A549 (cell line): Measurements from ENCODE around the gene SLC35A4. TPM values are rescaled to one million over a fixed set of nuclear protein-coding genes. Genes with fewer than 3 reads are reported as not detected.

Source experiments
- ATAC-seq, 2 experiments: fragments of 200-7000 bp in 1 of 2; fragments of >200 bp in 1 of 2; cut with Nextera tagmentation in 1 of 2; cut with Tn5 transposase in 1 of 2; 3 replicates each; pipeline versions ENCODE4 v1.8.0 to v1.9.1; 2018 to 2020; ENCODE audit warnings: mild to moderate bottlenecking in 1 of 2, moderate library complexity in 1 of 2
- CTCF ChIA-PET: fragments of 300-600 bp; sonication (Branson Sonifier 250); formaldehyde crosslinking; extraction: SDS; loops from one replicate; lab custom pipeline; 2021; ENCODE audit warnings: antibody characterized with exemption, inconsistent platforms; lab: Yijun Ruan, JAX
- POLR2A ChIA-PET: fragments of 350-600 bp; formaldehyde crosslinking; extraction: SDS; loops from one replicate; lab custom pipeline; 2021; ENCODE audit warnings: antibody characterized with exemption, inconsistent platforms; lab: Yijun Ruan, JAX
- DNase-seq, 2 experiments: peaks; one replicate each; pipeline versions ENCODE4 v3.0.0 to v3.0.0-alpha.2; 2011 to 2016; ENCODE audit warnings: low read depth in 1 of 2, low spot score in 1 of 2
- FAIRE-seq: peaks from 2 replicates; lab custom pipeline; 2011; peaks lifted over from hg19 to GRCh38; lab: Jason Lieb, UNC
- H3K27ac ChIP-seq, 2 experiments: fragments of >200 bp; sonication (Bioruptor Twin); formaldehyde crosslinking; 3 replicates each; pipeline ENCODE4 v1.5.1; 2016 to 2017
- H3K4me1 ChIP-seq: fragments of >200 bp; sonication (Bioruptor Twin); formaldehyde crosslinking; 3 replicates; pipeline ENCODE4 v1.6.1; 2016
- H3K4me2 ChIP-seq: fragments of >200 bp; sonication (Bioruptor Twin); formaldehyde crosslinking; 3 replicates; pipeline ENCODE4 v1.6.1; 2016
- H3K4me3 ChIP-seq: fragments of >200 bp; sonication (Bioruptor Twin); formaldehyde crosslinking; 3 replicates; pipeline ENCODE4 v1.5.1; 2016
- H3K9me3 ChIP-seq: fragments of >200 bp; sonication (Bioruptor Twin); formaldehyde crosslinking; 3 replicates; pipeline ENCODE4 v1.6.1; 2016
- BHLHE40 ChIP-seq: IDR thresholded peaks from 2 replicates; pipeline ENCODE4 v1.6.1; 2012; ENCODE audit warnings: low read depth, low read length, inconsistent platforms
- CEBPB ChIP-seq, 2 experiments: fragments of >200 bp in 1 of 2; sonication (Bioruptor Twin) in 1 of 2; formaldehyde crosslinking in 1 of 2; IDR thresholded peaks; 2 replicates each; pipeline ENCODE4 v1.6.1; 2012 to 2016
- CHD2 ChIP-seq: fragments of 150-350 bp; IDR thresholded peaks from 2 replicates; pipeline ENCODE4 v1.6.1; 2014; ENCODE audit warnings: low read length; ENCODE audit not compliant: partially characterized antibody
- CTCF ChIP-seq: fragments of >200 bp; sonication (Bioruptor Twin); formaldehyde crosslinking; IDR thresholded peaks from 3 replicates; pipeline ENCODE4 v1.5.1; 2016
- E2F6 ChIP-seq: IDR thresholded peaks from 2 replicates; pipeline ENCODE4 v1.6.1; 2012; ENCODE audit warnings: low read depth, borderline replicate concordance
- EHMT2 ChIP-seq: fragments of 200-600 bp; sonication (generic); IDR thresholded peaks from 2 replicates; pipeline ENCODE4 v1.6.1; 2016; ENCODE audit warnings: antibody characterized with exemption, low read depth, mild to moderate bottlenecking, moderate library complexity
- ELK1 ChIP-seq: fragments of 150-350 bp; IDR thresholded peaks from 2 replicates; pipeline ENCODE4 v1.6.1; 2014; ENCODE audit warnings: low read depth, mild to moderate bottlenecking, low read length
- EP300 ChIP-seq, 2 experiments: fragments of >200 bp; sonication (Bioruptor Twin); formaldehyde crosslinking; IDR thresholded peaks; 2 replicates in 1 of 2; 3 replicates in 1 of 2; pipeline ENCODE4 v1.6.1; 2016 to 2017
- ESRRA ChIP-seq: fragments of 150-350 bp; IDR thresholded peaks from 2 replicates; pipeline ENCODE4 v1.6.1; 2014; ENCODE audit warnings: mild to moderate bottlenecking, low read length, borderline replicate concordance
- FOSB ChIP-seq: fragments of 250-450 bp; sonication (Bioruptor Pico); IDR thresholded peaks from 2 replicates; pipeline ENCODE4 v1.5.0; 2020; ENCODE audit warnings: mild to moderate bottlenecking, moderate library complexity
- FOXS1 ChIP-seq: fragments of 250-450 bp; sonication (Bioruptor Pico); IDR thresholded peaks from 2 replicates; pipeline ENCODE4 v1.5.0; 2020; ENCODE audit warnings: mild to moderate bottlenecking, moderate library complexity
- GATA3 ChIP-seq: IDR thresholded peaks from 2 replicates; pipeline ENCODE4 v1.6.1; 2012; ENCODE audit warnings: borderline replicate concordance
- HDAC2 ChIP-seq: fragments of 200-600 bp; sonication (generic); IDR thresholded peaks from 2 replicates; pipeline ENCODE4 v1.6.1; 2016
- HOXA7 ChIP-seq: fragments of 250-450 bp; sonication (Bioruptor Pico); IDR thresholded peaks from 2 replicates; pipeline ENCODE4 v1.5.0; 2020; ENCODE audit warnings: mild to moderate bottlenecking, moderate library complexity
- HOXB13 ChIP-seq: fragments of 250-450 bp; sonication (Bioruptor Pico); IDR thresholded peaks from 2 replicates; pipeline ENCODE4 v1.5.0; 2020; ENCODE audit warnings: low read depth, mild to moderate bottlenecking, moderate library complexity
- JUNB ChIP-seq: fragments of >200 bp; sonication (Bioruptor Twin); formaldehyde crosslinking; IDR thresholded peaks from 2 replicates; pipeline ENCODE4 v1.6.1; 2016
- KDM1A ChIP-seq: fragments of 200-600 bp; sonication (generic); IDR thresholded peaks from 2 replicates; pipeline ENCODE4 v1.6.1; 2016; ENCODE audit warnings: low read depth, mild to moderate bottlenecking
- KDM5A ChIP-seq: fragments of 200-600 bp; sonication (generic); IDR thresholded peaks from 2 replicates; pipeline ENCODE4 v1.6.1; 2016; ENCODE audit warnings: antibody characterized with exemption, mild to moderate bottlenecking
- MAFK ChIP-seq: fragments of 450-650 bp; IDR thresholded peaks from 2 replicates; pipeline ENCODE4 v1.6.1; 2014; ENCODE audit not compliant: partially characterized antibody
- NPAS2 ChIP-seq: fragments of 250-450 bp; sonication (Bioruptor Pico); IDR thresholded peaks from 2 replicates; pipeline ENCODE4 v1.8.0; 2022; ENCODE audit warnings: mild to moderate bottlenecking, moderate library complexity, borderline replicate concordance
- NR3C1 ChIP-seq: fragments of >200 bp; sonication (Bioruptor Twin); formaldehyde crosslinking; IDR thresholded peaks from 3 replicates; pipeline ENCODE4 v1.6.1; 2017
- PBX3 ChIP-seq: IDR thresholded peaks from 2 replicates; pipeline ENCODE4 v1.6.1; 2012
- RARB ChIP-seq: fragments of 250-450 bp; sonication (Bioruptor Pico); IDR thresholded peaks from 2 replicates; pipeline ENCODE4 v1.8.0; 2021; ENCODE audit warnings: mild to moderate bottlenecking, moderate library complexity
- TFCP2L1 ChIP-seq: fragments of 250-450 bp; sonication (Bioruptor Pico); IDR thresholded peaks from 2 replicates; pipeline ENCODE4 v1.5.0; 2021; ENCODE audit warnings: mild to moderate bottlenecking
- ZC3H11A ChIP-seq: fragments of 450-650 bp; IDR thresholded peaks from 2 replicates; pipeline ENCODE4 v1.6.1; 2014; ENCODE audit warnings: antibody characterized with exemption, mild to moderate bottlenecking
- ZNF302 ChIP-seq: fragments of 250-450 bp; sonication (Bioruptor Pico); IDR thresholded peaks from 2 replicates; pipeline ENCODE4 v1.9.0; 2021; ENCODE audit warnings: inconsistent platforms, mild to moderate bottlenecking, moderate library complexity
- ZSCAN20 ChIP-seq: fragments of 250-450 bp; sonication (Bioruptor Pico); IDR thresholded peaks from 2 replicates; pipeline ENCODE4 v1.8.0; 2022; ENCODE audit warnings: mild to moderate bottlenecking, moderate library complexity
- WGBS: methylation state at CpG from one replicate; pipeline ENCODE4 v1.1.6; 2017; ENCODE audit errors: missing lambda C conversion rate; 5-methylcytosine and 5-hydroxymethylcytosine counted together
- polyA plus RNA-seq, 4 experiments: library from polyadenylated mRNA; depleted of rRNA in 3 of 4; stranded (reverse); fragments of >200 nt; fragmentation: RNase III in 1 of 4; extraction: RNeasy Plus Mini Kit Qiagen cat#74134 plus additional on column Dnase treatment in 1 of 4; gene quantifications; 2 replicates in 3 of 4; 3 replicates in 1 of 4; pipeline ENCODE4 v1.2.3, GENCODE V29; 2011 to 2017
- TF ChIP-seq, protein P1 (sequence below): fragments of >200 bp; sonication (Bioruptor Twin); formaldehyde crosslinking; IDR thresholded peaks from 3 replicates; pipeline ENCODE4 v1.6.1; 2016

Gene SLC35A4
- polyA plus RNA-seq, 2 of the 4 experiments (the other 2 are of a cell fraction) = 65.6 to 79.5 TPM

DNA sequence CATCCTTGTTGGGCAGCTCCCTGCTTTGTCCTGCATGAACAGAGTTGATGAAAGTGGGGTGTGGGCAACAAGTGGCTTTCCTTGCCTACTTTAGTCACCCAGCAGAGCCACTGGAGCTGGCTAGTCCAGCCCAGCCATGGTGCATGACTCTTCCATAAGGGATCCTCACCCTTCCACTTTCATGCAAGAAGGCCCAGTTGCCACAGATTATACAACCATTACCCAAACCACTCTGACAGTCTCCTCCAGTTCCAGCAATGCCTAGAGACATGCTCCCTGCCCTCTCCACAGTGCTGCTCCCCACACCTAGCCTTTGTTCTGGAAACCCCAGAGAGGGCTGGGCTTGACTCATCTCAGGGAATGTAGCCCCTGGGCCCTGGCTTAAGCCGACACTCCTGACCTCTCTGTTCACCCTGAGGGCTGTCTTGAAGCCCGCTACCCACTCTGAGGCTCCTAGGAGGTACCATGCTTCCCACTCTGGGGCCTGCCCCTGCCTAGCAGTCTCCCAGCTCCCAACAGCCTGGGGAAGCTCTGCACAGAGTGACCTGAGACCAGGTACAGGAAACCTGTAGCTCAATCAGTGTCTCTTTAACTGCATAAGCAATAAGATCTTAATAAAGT, 3.9 kb downstream of the SLC35A4 start:
- no peak overlapping the region for H3K27ac ChIP-seq
- ATAC-seq = no peak
- TF ChIP-seq CEBPB (IDR thresholded peaks at IDR 0.05) = no peak
- TF ChIP-seq GATA3 = no peak
- TF ChIP-seq HDAC2 = no peak
- TF ChIP-seq FOSB (CRISPR knock-in tag) = no peak
- TF ChIP-seq, protein P1, sequence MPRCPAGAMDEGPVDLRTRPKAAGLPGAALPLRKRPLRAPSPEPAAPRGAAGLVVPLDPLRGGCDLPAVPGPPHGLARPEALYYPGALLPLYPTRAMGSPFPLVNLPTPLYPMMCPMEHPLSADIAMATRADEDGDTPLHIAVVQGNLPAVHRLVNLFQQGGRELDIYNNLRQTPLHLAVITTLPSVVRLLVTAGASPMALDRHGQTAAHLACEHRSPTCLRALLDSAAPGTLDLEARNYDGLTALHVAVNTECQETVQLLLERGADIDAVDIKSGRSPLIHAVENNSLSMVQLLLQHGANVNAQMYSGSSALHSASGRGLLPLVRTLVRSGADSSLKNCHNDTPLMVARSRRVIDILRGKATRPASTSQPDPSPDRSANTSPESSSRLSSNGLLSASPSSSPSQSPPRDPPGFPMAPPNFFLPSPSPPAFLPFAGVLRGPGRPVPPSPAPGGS = no peak
- no peak for TF ChIP-seq JUNB
- no peak for TF ChIP-seq TFCP2L1
- TF ChIP-seq EP300 (IDR thresholded peaks at IDR 0.05) = no peak
- TF ChIP-seq BHLHE40 = no peak
- TF ChIP-seq PBX3 = no peak
- TF ChIP-seq CHD2 = no peak
- no peak for TF ChIP-seq E2F6
- TF ChIP-seq NR3C1 = no peak
- TF ChIP-seq ZC3H11A = no peak
- TF ChIP-seq RARB (CRISPR knock-in tag) = no peak
- TF ChIP-seq MAFK = no peak
- TF ChIP-seq HOXB13 (CRISPR knock-in tag) = no peak
- no peak for TF ChIP-seq ELK1
- TF ChIP-seq ESRRA = no peak
- no peaks in the 10 kb centered on the region for H3K9me3 ChIP-seq
- peaks cover 13% of the 10 kb centered on the region for H3K4me1 ChIP-seq
- no peak overlapping the region for H3K4me2 ChIP-seq
- no peak for FAIRE-seq
- CTCF ChIA-PET = interaction anchor here (0.9 to 2.7 kb wide), 4 partner anchors 67 to 324 kb away, joined by 3 to 8 read pairs (median 3); no protein-coding TSS in a partner anchor
- H3K4me3 ChIP-seq = no peak overlapping the region
- no peak for DNase-seq
- 94% methylated on average over 2 of the region's 2 CpGs for WGBS
- POLR2A ChIA-PET = no interaction called here

- Histone ChIP-seq H3K4me2 (no peak overlapping the region), H3K4me1 (peaks cover 11% of the 10 kb centered on the region), H3K9me3 (no peaks in the 10 kb centered on the region), H3K27ac (no peak overlapping the region), H3K4me3 (no peak overlapping the region)
- ChIA-PET POLR2A (interaction anchor here (0.9 to 1.0 kb wide), 2 partner anchors 12 to 78 kb away, joined by 5 read pairs; partner anchors contain the start of genes IK, NDUFA2 and SRA1), CTCF (interaction anchor here (0.9 to 2.7 kb wide), 5 partner anchors 9 to 325 kb away, joined by 3 to 8 read pairs (median 3); no protein-coding TSS in a partner anchor)
- no peak for FAIRE-seq
- no peak for DNase-seq
- no peak for ATAC-seq
- WGBS = 97% methylated on average over 4 of the region's 4 CpGs
- TF ChIP-seq NPAS2 (CRISPR knock-in tag) = no peak
- TF ChIP-seq ZNF302 = no peak
- no peak for TF ChIP-seq EHMT2
- no peak for TF ChIP-seq ZSCAN20 (CRISPR knock-in tag)
- TF ChIP-seq KDM1A = no peak
- TF ChIP-seq KDM5A = no peak
- no peak for TF ChIP-seq HOXA7
- no peak for TF ChIP-seq CTCF
- TF ChIP-seq FOXS1 (CRISPR knock-in tag) = no peak
These were observed 4.6 kb downstream of the SLC35A4 start for GRCh38 chr5:140569197-140569596.
